NCI-H1930 (cell line): ENCODE data around the gene ESRRG.

Experiments used
- DNase-seq, 2 experiments: peaks; one replicate each; lab custom pipeline; 2025; lab: John Stamatoyannopoulos, UW

Gene ESRRG

GRCh38 chr1:216502528-216503162 lies 220.6 kb downstream of the ESRRG start:
- DNase-seq, result peak in 1 of 2 experiments; percentile 5

DNA sequence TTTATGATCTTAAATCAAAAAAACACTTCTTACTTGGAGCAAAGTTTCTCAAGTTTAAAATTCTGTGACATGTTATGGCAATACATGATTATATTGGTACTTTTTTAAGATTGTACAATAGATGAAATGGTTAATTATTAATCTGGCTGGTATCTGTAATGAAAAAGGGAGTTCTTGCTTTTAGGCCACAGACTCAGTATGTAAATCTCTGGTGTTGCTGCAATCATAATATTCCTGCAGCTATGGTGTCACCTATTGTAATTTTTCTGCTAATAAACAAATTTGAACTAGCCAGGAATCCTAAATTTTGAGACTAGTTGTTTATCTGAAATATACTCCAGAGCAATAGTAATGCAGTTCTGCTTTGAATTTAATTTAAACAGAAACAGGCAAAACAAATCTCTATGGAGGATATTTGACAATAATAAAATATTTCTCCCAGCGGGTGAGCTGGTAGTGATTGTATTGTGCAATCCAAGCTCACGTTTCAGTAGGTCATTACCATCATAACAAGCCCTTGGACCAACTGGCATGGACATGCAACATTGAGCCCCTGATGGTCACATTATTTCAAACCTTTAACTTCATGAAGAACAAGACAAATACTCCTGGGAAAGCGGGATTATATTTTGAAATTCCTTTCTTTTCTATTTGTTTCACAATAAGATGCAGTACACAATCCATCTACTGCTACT lies 222.8 kb downstream of the ESRRG start:
- no peak for DNase-seq

GRCh38 chr1:216499581-216500272 lies 223.5 kb downstream of the ESRRG start:
- no peak for DNase-seq

DNA sequence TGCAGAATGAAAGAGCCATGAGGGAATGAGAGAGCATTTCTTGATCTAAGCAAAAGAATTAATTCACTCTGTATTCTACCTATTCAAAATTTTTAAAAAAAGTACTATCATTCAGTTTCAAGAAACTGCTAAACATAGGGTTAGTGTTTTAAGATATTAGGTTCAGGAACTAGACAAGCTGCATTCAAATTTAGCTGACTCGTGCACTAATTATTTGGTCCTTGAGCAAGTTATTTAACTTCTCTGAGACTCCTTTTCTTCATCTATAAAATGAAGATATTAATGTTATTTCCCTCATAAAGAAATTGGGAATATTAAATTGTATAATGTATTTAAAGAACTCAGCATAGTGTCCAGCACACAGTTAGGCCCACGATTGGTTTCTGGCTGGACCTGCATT lies 225.0 kb downstream of the ESRRG start:
- no peak for DNase-seq

- no peak for DNase-seq
These were observed 238.2 kb downstream of the ESRRG start for GRCh38 chr1:216485042-216485441.

- no peak for DNase-seq
These were observed 239.4 kb downstream of the ESRRG start for GRCh38 chr1:216483672-216484401.

GRCh38 chr1:216482620-216483019 lies 240.6 kb downstream of the ESRRG start:
- no peak for DNase-seq

DNA sequence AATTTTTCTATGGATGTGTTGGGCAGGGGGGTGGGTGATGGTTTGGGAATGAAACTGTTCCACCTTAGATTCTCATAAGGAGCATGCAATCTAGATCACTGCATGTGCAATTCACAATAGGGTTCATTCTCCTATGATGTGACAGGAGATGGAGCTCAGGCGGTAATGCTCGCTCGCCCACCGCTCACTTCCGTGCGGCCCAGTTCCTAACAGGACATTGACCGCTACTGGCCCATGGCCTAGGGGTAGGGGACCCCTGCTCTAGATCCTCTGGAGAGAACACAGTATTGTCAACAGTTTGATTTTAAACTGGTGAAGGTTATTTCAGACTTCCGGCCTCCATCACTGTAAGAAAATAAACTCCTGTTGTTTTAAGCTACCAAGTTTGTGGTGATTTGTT lies 245.0 kb downstream of the ESRRG start:
- DNase-seq, result no peak

- DNase-seq, result no peak
These were observed 246.9 kb downstream of the ESRRG start for GRCh38 chr1:216476341-216476740.

- no peak for DNase-seq
These were observed 247.5 kb downstream of the ESRRG start for GRCh38 chr1:216475659-216476276.

DNA sequence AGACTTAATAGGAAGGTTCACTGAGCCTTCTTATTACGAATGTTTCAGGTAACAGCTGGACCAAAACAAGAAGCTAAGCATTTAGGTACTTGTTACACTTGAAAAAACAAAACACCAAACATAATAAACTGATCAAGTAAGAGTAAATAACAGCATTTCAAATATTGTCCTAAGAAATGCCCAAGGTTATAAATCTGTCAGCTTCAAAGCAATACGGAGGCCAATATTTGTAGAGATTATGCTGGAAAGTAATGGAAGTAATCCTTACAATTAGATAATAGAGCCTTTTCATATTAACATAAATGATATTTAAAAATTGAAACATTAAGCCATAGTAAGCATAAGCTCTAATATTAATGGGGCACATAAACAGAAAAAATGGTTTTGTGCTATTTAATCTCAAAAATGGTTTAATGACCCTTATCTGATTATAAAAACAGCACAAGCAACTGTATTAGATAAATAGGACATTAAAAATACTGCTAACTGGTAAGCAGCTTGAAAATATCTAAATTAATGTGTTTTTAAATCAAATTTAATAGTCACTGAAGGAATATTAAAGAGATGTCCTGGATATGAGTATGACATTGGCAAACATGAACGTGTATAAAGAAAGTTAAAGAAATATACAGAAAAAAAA lies 256.9 kb downstream of the ESRRG start:
- no peak for DNase-seq

DNA sequence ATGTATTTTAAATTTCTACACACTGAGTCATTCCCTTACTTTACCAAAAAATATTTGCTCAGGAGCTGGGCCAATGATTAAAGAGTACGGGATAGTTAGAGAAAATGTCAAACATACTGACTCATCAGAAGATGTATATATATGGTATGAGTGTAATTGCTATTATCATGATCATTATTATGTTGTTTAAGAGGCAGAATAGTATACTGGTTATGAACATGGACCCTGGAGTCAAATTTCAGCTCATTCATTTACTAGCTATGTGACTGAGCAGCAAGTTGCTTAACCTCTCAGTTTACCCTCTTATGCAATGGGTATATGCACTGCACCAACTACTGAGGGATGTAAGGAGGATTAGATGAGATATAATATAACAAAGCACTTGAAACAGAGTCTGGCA lies 258.7 kb downstream of the ESRRG start:
- DNase-seq, result no peak

- DNase-seq, result no peak
These were observed 261.0 kb downstream of the ESRRG start for GRCh38 chr1:216462066-216462775.

DNA sequence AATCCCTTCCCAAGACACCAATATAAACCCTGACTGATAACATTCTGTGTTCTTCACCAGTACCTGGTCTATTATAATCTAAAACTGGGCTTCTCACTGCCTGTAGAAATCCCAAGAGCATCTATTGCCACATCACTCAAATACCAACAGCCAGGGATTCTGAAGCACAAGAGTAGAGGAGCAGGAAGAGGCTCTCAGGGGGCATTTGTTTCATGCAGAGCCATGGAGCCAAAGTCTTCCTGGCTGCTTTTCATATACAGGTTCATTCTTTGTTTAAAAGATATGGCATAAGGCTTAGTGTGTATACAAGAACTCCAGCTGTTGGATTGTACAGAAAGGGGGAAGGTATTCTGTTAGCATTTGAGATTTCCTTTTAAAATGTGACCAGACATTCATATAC lies 261.8 kb downstream of the ESRRG start:
- DNase-seq, result no peak

DNA sequence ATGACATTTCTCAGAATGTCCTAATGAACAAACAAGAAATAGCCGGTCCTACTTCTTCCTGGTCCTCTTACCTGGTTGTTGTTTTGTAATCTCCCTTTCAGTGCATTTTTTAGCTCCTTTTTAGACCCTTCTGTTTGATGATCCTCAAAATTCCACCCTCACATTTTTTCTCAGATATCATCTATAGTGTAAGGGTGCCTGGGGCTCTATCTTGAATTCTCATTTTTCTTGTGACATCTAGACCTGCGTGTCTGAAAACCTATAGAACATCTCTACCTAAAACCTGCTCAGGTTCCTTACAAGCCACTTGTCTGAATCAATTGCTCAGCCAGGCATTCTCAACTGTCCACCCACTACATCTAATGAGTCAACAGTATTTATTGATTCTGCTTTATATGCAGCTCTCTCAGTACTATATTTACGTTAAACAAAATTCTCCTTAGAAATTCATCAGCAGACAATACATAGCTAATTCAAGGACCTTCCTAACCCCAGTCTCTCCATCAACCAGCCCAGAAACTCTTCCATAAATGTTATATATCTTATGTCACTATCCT lies 263.5 kb downstream of the ESRRG start:
- DNase-seq, result no peak

- no peak for DNase-seq
These were observed 264.4 kb downstream of the ESRRG start for GRCh38 chr1:216458812-216459211.

DNA sequence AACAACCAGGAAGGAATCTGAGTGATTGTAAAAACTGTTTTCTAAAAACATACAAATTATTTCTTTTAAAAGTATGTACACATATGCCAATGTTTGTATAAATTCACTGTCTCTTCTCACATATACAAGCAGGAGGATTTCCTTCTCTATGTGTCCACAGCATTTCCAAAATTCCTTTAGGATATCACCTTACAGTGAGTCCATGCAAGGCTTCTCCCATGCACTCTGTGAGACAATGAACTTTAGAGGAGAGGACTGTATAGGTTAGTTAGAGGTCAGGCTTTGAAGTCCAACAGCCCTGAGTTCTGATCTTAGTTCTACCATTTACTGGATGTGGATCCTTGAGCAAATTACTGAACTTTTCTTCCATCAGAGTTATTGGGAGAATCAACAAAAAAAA lies 265.9 kb downstream of the ESRRG start:
- DNase-seq, result no peak

- DNase-seq, result no peak
These were observed 266.5 kb downstream of the ESRRG start for GRCh38 chr1:216456682-216457081.

- no peak for DNase-seq
These were observed 269.5 kb downstream of the ESRRG start for GRCh38 chr1:216453777-216454176.
